ENCODE data around the gene FOXE3.

DNA sequence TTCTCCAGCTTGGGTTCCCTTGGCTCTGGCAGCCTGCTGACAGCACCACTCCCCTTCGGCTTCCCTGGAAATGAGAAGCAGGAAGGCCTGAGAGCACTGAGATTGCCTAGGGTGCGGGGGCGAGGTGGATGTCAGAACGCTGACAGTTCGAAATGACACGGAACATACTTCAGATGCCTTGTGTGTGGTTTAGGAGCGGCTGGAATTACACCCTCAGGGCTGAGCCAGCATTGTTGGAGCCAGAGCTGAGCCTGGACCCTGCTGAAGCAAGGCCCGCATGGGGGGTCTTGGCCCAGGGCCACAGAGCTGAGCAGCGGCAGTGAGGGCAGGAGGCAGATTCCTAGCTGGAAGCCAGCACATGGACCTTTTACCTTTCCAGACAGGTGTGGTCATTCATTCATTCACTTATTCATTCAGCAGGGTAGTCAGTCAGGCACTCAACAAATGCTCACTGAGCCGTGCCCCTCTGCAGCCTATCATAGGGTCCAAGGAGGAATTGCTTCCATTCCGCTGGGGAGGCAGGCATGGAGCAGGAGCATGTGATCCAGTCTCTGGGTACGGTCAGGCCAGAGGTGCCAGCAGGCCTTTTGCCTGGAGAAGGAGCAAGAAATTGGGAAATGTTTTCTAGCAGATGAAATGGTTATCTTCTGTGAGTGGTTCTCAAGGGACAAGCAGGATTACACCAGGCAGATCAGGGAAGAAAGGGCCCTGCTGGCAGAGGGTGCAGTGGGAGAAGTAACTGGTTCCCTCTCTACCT lies 6.6 kb upstream of the FOXE3 start:
- TF ChIP-seq, protein P1, sequence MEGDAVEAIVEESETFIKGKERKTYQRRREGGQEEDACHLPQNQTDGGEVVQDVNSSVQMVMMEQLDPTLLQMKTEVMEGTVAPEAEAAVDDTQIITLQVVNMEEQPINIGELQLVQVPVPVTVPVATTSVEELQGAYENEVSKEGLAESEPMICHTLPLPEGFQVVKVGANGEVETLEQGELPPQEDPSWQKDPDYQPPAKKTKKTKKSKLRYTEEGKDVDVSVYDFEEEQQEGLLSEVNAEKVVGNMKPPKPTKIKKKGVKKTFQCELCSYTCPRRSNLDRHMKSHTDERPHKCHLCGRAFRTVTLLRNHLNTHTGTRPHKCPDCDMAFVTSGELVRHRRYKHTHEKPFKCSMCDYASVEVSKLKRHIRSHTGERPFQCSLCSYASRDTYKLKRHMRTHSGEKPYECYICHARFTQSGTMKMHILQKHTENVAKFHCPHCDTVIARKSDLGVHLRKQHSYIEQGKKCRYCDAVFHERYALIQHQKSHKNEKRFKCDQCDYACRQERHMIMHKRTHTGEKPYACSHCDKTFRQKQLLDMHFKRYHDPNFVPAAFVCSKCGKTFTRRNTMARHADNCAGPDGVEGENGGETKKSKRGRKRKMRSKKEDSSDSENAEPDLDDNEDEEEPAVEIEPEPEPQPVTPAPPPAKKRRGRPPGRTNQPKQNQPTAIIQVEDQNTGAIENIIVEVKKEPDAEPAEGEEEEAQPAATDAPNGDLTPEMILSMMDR (IDR thresholded peaks at IDR 0.05; ENCODE audit: low read length): no peak
- no peak for TF ChIP-seq EZH2 (optimal IDR thresholded peaks at IDR 0.05; ENCODE audit: low read depth, low read length)
- TF ChIP-seq EZH2phosphoT487 (IDR thresholded peaks at IDR 0.05; ENCODE audit: low read length): no peak
